ENCODE results near the gene SEPTIN8.

Gene SEPTIN8

DNA sequence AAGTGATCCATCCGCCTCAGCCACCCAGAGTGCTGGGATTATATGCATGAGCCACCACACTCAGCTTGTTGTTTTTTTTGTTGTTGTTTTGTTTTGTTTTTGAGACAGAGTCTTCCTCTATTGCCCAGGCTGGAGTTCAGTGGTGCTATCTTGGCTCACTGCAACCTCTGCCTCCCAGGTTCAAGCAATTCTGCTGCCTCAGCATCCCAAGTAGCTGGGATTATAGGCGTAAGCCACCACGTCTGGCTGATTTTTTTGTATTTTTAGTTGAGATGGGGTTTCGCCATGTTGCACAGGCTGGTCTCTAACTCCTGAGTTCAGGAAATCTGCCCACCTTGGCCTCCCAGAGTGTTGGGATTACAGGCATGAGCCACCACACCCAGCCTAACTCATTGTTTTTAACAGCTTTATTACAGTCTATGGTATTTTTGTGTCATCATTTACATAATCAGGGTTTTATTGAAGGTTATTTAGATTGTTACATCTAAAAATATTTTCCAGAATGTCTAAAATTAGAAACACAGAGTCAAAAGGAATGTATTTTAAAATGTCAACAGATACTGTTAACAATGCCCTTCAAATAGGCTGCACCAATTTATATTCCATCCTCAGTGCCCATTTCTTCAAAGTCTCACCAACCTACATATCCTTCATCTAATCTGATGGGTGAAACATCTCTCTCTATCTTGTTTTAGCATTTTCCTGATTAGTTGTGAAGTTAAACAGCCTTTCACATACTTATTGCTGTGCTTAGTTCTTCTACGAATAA, 58.3 kb downstream of the SEPTIN8 start:
- TF ChIP-seq, protein P1, sequence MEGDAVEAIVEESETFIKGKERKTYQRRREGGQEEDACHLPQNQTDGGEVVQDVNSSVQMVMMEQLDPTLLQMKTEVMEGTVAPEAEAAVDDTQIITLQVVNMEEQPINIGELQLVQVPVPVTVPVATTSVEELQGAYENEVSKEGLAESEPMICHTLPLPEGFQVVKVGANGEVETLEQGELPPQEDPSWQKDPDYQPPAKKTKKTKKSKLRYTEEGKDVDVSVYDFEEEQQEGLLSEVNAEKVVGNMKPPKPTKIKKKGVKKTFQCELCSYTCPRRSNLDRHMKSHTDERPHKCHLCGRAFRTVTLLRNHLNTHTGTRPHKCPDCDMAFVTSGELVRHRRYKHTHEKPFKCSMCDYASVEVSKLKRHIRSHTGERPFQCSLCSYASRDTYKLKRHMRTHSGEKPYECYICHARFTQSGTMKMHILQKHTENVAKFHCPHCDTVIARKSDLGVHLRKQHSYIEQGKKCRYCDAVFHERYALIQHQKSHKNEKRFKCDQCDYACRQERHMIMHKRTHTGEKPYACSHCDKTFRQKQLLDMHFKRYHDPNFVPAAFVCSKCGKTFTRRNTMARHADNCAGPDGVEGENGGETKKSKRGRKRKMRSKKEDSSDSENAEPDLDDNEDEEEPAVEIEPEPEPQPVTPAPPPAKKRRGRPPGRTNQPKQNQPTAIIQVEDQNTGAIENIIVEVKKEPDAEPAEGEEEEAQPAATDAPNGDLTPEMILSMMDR (IDR thresholded peaks at IDR 0.05; ENCODE audit: unreplicated experiment in 3 of 3): no peak
- Mint-ChIP-seq H3K27me3 (ENCODE audit: low read depth) (no peaks in the 10 kb centered on the region), H3K9me3 (no peaks in the 10 kb centered on the region), H3K27ac (no peak overlapping the region), H3K4me1 (no peaks in the 10 kb centered on the region), H3K4me3 (no peak overlapping the region), H3K36me3 (ENCODE audit: low read depth) (peaks cover 52% of the 10 kb centered on the region)

DNA sequence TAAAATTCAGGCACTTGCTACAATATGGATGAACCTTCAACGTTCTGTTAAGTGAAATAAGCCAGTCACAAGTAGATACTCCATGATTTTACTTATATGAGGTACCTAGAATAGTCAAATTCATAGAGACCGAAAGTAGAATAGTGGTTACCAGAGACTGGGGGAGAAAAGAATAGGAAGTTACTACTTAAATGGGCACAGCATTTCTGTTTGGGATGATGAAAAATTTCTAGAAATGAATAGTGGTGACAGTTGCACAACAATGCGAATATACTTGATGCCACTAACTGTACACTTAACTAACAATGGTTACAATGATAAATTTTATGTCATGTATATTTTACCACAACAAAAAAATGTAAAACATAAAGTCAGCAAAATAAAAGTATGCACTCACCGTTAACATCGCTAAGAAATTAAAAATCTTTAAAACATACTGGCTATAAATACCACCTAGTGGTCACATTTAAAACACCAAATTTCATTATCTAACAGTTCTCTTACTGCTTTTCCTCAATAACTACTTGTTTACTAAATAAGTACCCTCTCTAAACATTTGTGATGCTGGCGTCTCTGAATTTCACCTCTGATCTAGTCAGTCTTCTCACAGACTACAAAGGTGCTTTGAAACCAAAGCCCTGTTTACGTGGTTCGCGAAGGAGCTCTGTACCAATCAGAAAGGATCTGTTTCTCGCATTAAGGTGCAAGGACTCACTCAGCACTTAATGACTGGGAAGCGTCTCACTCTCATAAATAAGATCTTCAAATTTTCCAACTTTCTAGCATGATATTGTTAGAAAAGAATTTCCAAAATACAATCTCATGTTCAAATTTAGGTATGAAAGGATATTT, 62.4 kb downstream of the SEPTIN8 start:
- H3K4me3 Mint-ChIP-seq: no peak overlapping the region
- TF ChIP-seq, protein P1 (IDR thresholded peaks at IDR 0.05; ENCODE audit: unreplicated experiment in 3 of 3): peak; percentile 35 to 55 (median 36)
- no peak overlapping the region for H3K27ac Mint-ChIP-seq
- peaks cover 31% of the 10 kb centered on the region for H3K36me3 Mint-ChIP-seq (ENCODE audit: low read depth)
- no peaks in the 10 kb centered on the region for H3K4me1 Mint-ChIP-seq
- H3K9me3 Mint-ChIP-seq: no peaks in the 10 kb centered on the region
- H3K27me3 Mint-ChIP-seq (ENCODE audit: low read depth): no peaks in the 10 kb centered on the region

DNA sequence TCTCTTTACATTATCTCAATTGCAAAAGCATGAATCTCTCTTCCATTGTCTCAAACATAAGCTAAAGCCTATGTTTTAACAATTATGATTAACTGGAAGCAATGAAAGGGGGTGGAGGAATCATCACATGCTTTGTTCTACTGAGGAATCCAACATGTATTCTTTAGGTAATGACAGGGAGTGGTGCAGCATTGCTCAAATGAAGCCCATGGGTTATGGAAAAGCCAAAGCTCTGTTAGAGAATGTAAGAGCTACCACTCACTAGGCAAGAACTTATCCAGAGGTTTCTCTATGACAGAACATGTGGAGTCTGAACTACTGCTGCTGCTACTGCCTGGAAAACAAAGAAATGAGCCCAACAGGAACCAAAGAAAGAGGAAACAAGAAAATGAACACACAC, 68.4 kb downstream of the SEPTIN8 start:
- peaks cover 28% of the 10 kb centered on the region for H3K36me3 Mint-ChIP-seq (ENCODE audit: low read depth)
- TF ChIP-seq, protein P1 (IDR thresholded peaks at IDR 0.05; ENCODE audit: unreplicated experiment in 3 of 3): no peak
- no peak overlapping the region for H3K27ac Mint-ChIP-seq
- no peaks in the 10 kb centered on the region for H3K27me3 Mint-ChIP-seq (ENCODE audit: low read depth)
- H3K4me1 Mint-ChIP-seq: no peaks in the 10 kb centered on the region
- no peaks in the 10 kb centered on the region for H3K9me3 Mint-ChIP-seq
- no peak overlapping the region for H3K4me3 Mint-ChIP-seq

DNA sequence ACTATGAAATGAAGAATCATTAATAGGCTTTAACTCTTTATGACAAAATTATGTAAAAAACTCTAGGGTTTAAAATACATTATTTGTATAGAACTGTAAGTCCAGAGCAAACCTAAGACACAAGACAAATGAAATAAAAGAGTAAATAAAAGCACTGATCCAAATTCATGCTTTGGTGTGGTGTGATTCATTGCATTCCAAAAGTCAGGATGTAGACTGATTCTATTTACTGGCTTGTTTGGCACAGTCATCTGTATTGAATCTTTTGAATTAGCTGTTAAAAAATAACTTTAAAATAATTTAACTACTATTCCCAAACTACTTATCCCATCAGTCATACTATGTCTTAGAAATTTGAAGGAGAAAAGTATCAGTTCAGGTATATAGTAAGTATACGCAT, 72.2 kb downstream of the SEPTIN8 start:
- Mint-ChIP-seq H3K36me3 (ENCODE audit: low read depth) (peaks cover 48% of the 10 kb centered on the region), H3K4me1 (no peaks in the 10 kb centered on the region), H3K9me3 (no peaks in the 10 kb centered on the region), H3K27ac (no peak overlapping the region), H3K4me3 (no peak overlapping the region), H3K27me3 (ENCODE audit: low read depth) (no peaks in the 10 kb centered on the region)
- TF ChIP-seq, protein P1 (IDR thresholded peaks at IDR 0.05; ENCODE audit: unreplicated experiment in 3 of 3): no peak

Measured in nephron (organoid).